Esophagus (tissue), 2 donors: ENCODE results near the gene NACC2. TPM values are rescaled to one million over a fixed set of nuclear protein-coding genes. Genes with fewer than 3 reads are reported as not detected.

ENCODE experiments used
- H3K27ac ChIP-seq, 2 donors: one replicate each; pipeline ENCODE4 v1.5.1; 2013; ENCODE audit warnings: low read depth in 2 of 2, mild to moderate bottlenecking in 2 of 2, inconsistent platforms in 1 of 2, low read length in 1 of 2, moderate library complexity in 1 of 2
- H3K27me3 ChIP-seq, 2 donors: one replicate each; pipeline ENCODE4 v1.6.1; 2013; ENCODE audit warnings: low read length in 2 of 2, control low read depth in 1 of 2, mild to moderate bottlenecking in 1 of 2; ENCODE audit not compliant: insufficient read depth in 2 of 2, control insufficient read depth in 1 of 2
- H3K36me3 ChIP-seq, 2 donors: one replicate each; pipeline ENCODE4 v1.6.1; 2013; ENCODE audit warnings: low read length in 1 of 2; ENCODE audit not compliant: control insufficient read depth in 2 of 2, insufficient read depth in 2 of 2
- H3K4me1 ChIP-seq, 2 donors: one replicate each; pipeline ENCODE4 v1.6.1; 2013; ENCODE audit warnings: low read length in 1 of 2; ENCODE audit not compliant: control insufficient read depth in 2 of 2, insufficient read depth in 2 of 2
- H3K4me3 ChIP-seq, 2 donors: one replicate each; pipeline ENCODE4 v1.5.1; 2013; ENCODE audit warnings: low read length in 2 of 2, mild to moderate bottlenecking in 2 of 2, low read depth in 1 of 2, moderate library complexity in 1 of 2
- H3K9me3 ChIP-seq, 2 donors: one replicate each; pipeline ENCODE4 v1.6.1; 2013; ENCODE audit warnings: mild to moderate bottlenecking in 2 of 2, low read depth in 1 of 2, low read length in 1 of 2, moderate library complexity in 1 of 2; ENCODE audit not compliant: control insufficient read depth in 2 of 2, insufficient read depth in 1 of 2
- WGBS, 2 donors: extraction: QIAGEN DNeasy Blood & Tissue Kit; methylation state at CpG; one replicate each; pipeline ENCODE4 v1.1.7; 2013; 5-methylcytosine and 5-hydroxymethylcytosine counted together
- polyA plus RNA-seq, 2 donors: library from polyadenylated mRNA; stranded (reverse); fragments of 200-250 nt; gene quantifications; one replicate each; pipeline ENCODE4 v1.2.3, GENCODE V29; 2013
- donor health status: healthy with polysubstance abuse.
- donor health status: Bipolar disorder and iron deficiency.

Gene NACC2
- polyA plus RNA-seq, 2 donors: 3.2 to 4.5 TPM

GRCh38 chr9:136093346-136093986 lies 1.6 kb downstream of the NACC2 start:
- Histone ChIP-seq H3K27me3 (no peaks in the 10 kb centered on the region), H3K27ac (peak overlapping the region; percentile 85 to 93), H3K4me1 (peaks cover 11 to 29% of the 10 kb centered on the region in 2 donors), H3K4me3 (peak overlapping the region; percentile 76 to 78), H3K36me3 (peaks cover 0 to 6% of the 10 kb centered on the region in 2 donors), H3K9me3 (no peaks in the 10 kb centered on the region)
- WGBS, 2 donors: 32 to 43% methylated on average over 16 of the region's 16 CpGs

GRCh38 chr9:136092741-136093140 lies 2.3 kb downstream of the NACC2 start:
- Histone ChIP-seq H3K4me1 (peaks cover 11 to 29% of the 10 kb centered on the region in 2 donors), H3K9me3 (no peaks in the 10 kb centered on the region), H3K36me3 (peaks cover 0 to 6% of the 10 kb centered on the region in 2 donors), H3K27ac (peak overlapping the region in 1 of 2 donors; percentile 53), H3K4me3 (no peak overlapping the region), H3K27me3 (no peaks in the 10 kb centered on the region)
- 79 to 81% methylated on average over 7 to 9 of the region's 9 CpGs for WGBS, 2 donors

GRCh38 chr9:136092353-136092650 lies 2.8 kb downstream of the NACC2 start:
- H3K36me3 ChIP-seq: peaks cover 0 to 6% of the 10 kb centered on the region in 2 donors
- H3K27me3 ChIP-seq: no peaks in the 10 kb centered on the region
- H3K9me3 ChIP-seq: no peaks in the 10 kb centered on the region
- H3K27ac ChIP-seq: peak overlapping the region in 1 of 2 donors; percentile 53
- 77 to 87% methylated on average over 9 to 10 of the region's 10 CpGs for WGBS, 2 donors
- peaks cover 11 to 29% of the 10 kb centered on the region in 2 donors for H3K4me1 ChIP-seq
- no peak overlapping the region for H3K4me3 ChIP-seq

- WGBS, 2 donors: 79 to 81% methylated on average over 20 of the region's 20 CpGs
- no peaks in the 10 kb centered on the region for H3K9me3 ChIP-seq
- H3K4me3 ChIP-seq: no peak overlapping the region
- H3K27me3 ChIP-seq: no peaks in the 10 kb centered on the region
- H3K36me3 ChIP-seq: peaks cover 0 to 6% of the 10 kb centered on the region in 2 donors
- H3K4me1 ChIP-seq: peaks cover 11 to 31% of the 10 kb centered on the region in 2 donors
- peak overlapping the region; percentile 66 to 70 for H3K27ac ChIP-seq
Observed at GRCh38 chr9:136091582-136092352, 3.3 kb downstream of the NACC2 start.

DNA sequence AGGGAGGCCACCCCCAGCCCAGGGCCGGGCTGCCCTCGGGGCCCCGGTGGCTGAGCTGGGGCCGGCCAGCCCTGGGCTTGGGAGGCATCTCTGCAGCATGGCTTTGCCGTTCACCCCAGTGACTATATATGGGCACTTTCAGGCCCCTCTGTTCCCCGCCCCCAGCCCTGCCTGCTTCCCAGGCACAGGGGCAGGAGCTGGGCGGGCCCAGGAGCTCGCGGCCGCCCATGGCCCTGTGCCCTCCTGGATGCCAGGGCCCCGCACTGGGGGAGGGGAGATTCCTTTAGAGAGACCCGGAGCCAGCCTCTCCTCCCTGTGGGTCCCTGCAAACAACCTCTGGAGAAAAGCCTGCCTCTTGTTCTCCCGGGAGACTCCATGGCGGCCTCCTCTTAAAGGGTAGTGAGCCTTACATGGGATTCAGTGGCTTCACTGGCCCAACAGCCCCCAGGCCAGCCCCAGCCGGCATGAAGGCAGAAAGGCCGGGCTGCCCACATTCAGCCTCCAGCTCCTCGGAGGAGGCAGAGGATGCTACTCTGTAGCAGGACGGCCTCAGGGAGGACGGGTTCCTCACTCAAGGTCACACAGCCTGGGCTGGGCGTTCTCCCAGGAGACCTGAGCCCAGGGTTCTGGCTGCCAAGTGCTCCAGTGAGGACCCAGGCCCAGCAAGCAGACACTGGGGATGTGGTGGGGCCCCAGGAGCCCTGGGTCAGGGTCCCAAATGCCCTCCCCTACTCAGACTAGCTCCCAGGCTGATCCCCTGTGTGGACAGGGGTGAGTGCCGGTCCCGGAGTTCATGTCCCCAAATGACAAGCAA lies 4.1 kb downstream of the NACC2 start:
- 65 to 69% methylated on average over 21 to 22 of the region's 22 CpGs for WGBS, 2 donors
- peaks cover 8 to 32% of the 10 kb centered on the region in 2 donors for H3K4me1 ChIP-seq
- H3K36me3 ChIP-seq: peaks cover 0 to 6% of the 10 kb centered on the region in 2 donors
- no peak overlapping the region for H3K4me3 ChIP-seq
- H3K27ac ChIP-seq: peak overlapping the region; percentile 66 to 70
- H3K27me3 ChIP-seq: no peaks in the 10 kb centered on the region
- no peaks in the 10 kb centered on the region for H3K9me3 ChIP-seq

DNA sequence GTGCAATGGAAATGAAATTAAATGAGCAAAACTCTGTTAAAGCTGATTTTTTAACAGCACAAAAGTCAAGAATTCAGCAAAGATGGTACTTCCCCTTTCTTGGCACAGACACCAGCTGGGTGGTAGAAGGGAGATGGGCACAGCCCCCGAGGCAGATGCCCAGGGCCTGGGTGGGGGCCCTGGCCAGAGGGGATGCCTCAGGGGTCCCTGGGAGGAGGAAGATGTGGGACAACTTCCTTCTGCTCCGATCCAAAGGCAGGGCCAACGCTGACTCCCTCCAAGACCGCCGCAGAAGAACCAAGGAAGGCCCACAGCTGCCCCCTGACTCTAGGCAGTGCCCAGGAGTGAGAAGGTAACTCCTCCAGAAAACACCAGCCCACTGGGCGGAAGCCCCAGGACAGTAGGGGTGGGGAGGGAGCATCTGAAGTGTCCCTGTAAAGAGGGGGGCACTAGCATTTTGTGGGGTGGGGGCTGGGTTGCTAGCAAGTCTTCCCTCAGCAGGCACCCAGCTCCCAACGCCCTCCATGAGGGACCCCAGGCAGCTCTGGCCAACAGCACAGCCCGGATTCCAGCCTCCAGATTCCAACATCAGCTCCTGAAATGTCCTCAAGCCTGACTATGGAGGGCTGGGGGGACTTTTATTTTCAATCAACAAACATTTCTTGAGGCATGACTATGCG lies 4.9 kb downstream of the NACC2 start:
- Histone ChIP-seq H3K27me3 (no peaks in the 10 kb centered on the region), H3K4me1 (peaks cover 8 to 33% of the 10 kb centered on the region in 2 donors), H3K36me3 (peaks cover 0 to 6% of the 10 kb centered on the region in 2 donors), H3K27ac (peak overlapping the region; percentile 56 to 66), H3K4me3 (no peak overlapping the region), H3K9me3 (no peaks in the 10 kb centered on the region)
- 71 to 73% methylated on average over 9 of the region's 9 CpGs for WGBS, 2 donors

DNA sequence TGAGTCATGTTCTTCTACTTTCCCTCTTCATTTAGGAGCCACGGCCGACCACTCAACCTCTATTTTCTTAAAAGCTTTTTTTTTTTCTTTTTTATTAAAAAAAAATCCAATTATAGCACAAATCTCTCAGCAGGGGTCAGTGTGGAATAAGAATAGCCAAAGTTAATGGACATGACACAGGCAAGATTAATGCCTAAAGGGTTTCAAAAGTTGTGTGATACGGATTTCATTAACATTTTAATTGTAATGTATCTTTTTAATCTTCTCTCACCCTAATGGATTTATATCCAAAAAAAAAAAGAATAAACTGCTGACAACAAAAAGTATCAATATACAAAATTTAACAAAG lies 5.4 kb downstream of the NACC2 start:
- H3K4me1 ChIP-seq: peaks cover 8 to 34% of the 10 kb centered on the region in 2 donors
- no peak overlapping the region for H3K4me3 ChIP-seq
- no peaks in the 10 kb centered on the region for H3K9me3 ChIP-seq
- peak overlapping the region; percentile 24 to 70 for H3K27ac ChIP-seq
- WGBS, 2 donors: 24 to 29% methylated on average over 3 of the region's 3 CpGs
- no peaks in the 10 kb centered on the region for H3K27me3 ChIP-seq
- peaks cover 0 to 6% of the 10 kb centered on the region in 2 donors for H3K36me3 ChIP-seq

DNA sequence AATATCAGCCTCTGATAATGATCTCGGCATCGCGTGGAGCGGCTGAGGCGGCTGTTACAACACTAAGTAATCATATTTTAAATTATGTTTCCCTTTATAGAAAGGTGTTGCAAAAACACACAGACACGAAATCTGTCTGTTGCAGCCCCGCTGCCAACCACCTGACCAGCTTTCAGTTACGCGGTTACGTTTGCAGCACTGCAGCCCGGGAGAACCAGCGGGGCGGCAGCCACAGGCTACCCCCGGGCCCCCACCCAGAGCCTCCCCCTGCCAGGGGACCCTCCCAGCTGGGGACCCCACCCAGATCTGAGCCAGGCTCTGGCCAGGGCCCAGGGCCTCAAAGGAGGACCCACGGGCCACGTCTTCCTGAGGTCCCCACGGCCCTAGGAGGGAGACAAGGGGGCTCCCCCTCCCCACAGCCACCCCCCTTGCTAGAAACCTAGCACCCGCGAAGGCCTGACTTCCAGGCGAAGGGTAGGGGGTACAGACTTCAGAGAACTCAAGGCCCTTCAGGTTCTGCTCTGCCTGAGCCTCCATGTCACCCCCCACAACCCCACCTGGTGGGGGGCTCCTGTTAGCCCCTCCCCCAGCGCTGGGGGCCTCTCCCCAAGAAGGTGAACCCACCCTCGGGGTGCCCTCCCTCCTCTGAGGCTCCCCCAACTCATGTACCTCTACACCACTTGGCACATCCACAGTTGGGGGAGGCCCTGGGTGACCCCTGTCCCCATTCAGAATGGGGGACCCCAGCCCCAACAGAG lies 6.0 kb downstream of the NACC2 start:
- WGBS, 2 donors: 47 to 51% methylated on average over 22 of the region's 22 CpGs
- no peaks in the 10 kb centered on the region for H3K9me3 ChIP-seq
- H3K4me1 ChIP-seq: peaks cover 8 to 36% of the 10 kb centered on the region in 2 donors
- no peaks in the 10 kb centered on the region for H3K27me3 ChIP-seq
- peaks cover 0 to 6% of the 10 kb centered on the region in 2 donors for H3K36me3 ChIP-seq
- no peak overlapping the region for H3K4me3 ChIP-seq
- H3K27ac ChIP-seq: peak overlapping the region; percentile 24 to 70
